Fibroblast of skin of right biceps (primary cell): Measurements from ENCODE around the gene SH3GL1.
"Not testable (repeated sequence)": the region's sequence is repeated elsewhere in the genome, so short reads cannot be mapped to it uniquely, and the experiment has no call there.

ENCODE experiments used
- DNase-seq: peaks from one replicate; pipeline ENCODE4 v3.0.0-alpha.2; 2013

Gene SH3GL1

DNA sequence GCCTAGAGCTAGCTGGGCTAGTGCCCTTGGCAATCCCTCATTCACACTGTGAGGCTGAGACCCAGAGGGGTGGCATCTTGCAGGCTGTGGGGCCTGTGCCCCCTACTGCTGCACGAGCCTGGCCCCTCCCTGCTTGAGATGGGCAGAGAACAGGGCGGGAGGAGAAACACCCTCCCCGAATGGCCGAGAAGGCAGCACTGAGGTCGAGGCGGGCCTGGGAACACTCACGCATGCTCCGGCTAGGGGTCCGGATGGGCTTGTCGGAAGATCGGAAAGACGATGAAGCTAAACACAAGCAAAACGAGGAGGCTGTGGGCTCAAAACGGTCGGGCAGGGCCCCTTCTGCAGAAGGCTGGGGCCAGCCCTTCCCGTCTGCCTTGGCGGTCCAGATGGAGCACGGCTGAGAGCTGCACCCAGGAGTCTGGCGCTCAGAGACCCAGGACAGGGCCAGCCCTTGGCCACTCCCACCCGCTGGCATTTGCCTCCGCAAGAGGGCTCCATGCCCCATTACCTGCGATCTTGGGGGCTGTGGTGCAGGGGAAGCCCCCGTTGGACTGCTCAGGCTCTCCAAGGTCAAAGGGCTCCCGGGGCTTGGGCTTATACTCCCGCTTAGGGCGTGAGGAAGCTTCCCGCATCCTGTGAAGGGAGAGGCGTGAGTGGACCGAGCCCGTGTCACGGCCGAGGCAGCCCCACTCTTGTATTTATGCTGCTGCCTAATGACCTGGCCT is 38.1 kb downstream of the SH3GL1 start:
- no peak for DNase-seq

DNA sequence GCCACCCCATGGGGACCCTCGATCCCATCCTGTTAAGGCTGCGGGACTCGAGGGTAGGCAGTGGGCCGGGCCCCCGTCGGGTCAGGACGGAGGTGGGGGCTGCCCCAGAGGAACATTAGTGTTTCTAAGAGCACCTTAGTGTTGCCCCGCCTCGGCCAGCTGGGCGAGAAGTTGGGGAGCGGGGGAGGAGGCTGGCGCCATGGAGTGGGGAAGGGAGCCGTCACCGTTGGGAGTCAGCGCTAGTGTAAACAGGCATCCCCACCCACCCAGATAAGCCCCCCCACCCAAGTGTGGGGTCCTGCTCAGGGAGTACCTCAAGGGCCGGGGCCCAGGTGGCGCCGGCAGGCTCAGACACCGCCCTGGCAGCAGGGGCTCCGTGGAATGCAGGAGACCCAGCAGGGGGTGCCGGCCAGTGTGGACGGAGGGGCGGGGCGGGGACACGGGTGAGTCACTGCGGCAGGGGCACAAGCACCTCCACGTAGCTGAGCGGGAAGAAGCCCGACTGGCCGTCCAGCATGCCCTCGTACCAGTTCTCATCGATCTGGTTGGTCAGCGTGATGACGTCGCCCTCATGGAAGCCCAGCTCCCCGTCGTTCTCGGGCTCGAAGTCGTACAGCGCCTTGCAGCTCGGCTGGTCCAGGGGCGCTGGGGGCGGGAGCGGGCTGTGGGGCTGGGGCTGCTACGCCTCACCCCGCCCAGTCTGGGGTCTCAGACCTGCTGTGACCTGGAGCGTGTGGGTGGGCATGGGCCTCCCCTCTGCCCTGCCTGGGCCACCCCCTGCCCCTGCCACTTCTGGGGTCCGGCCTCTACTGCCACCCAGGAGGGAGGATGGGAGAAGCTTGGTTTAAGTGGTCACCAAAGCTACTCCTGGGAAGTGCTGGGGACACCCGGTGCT is 38.9 kb downstream of the SH3GL1 start:
- no peak for DNase-seq

DNA sequence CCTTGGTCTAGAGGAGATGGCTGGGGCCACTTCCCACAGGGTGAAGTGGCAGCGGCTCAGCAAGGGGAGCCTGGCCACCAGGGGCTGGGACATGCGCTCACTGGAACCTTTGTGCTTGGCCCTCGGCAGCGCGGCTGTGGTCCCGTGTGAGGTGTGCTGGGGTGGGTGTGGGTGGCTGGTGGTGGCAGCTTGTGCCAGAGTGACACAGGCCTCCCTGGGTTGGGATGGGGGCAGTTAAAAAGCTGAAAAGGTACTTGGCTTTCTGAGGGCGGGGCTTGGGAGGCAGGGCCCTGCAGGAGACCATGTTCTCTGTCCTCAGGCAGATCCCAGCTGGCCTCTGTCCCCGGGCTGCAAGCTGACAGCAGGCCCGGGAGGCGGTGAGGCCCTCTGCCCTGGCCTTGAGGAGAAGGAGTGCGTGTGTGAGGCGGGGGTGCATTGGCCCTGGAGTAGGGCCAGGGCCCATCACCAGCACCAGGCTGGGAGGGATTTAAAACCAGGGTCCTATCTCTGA is 39.7 kb downstream of the SH3GL1 start:
- no peak for DNase-seq

DNA sequence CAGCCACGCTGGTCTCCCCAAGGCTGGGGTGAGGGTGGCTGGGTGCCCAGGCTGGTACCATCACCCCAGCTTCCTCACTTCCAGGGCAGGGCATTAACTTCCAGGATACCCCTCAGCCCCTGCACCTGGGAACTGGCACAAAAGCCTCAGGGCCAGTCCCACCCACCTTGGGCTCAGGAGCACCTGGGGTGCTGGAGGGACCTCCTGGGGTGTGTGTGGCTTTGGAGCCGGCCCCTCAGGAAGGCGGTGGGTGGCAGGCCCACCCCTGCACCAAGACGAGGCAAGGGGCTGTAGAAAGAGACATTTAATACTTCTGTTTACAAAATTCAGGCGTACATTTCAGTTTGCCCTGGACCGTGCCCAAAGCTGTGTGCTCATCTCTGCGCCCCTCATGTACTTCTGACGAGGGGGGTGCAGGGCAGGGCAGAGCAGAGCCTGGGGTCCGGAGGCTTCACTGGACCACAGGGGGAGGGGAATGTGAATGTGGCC is 40.2 kb downstream of the SH3GL1 start:
- no peak for DNase-seq

DNA sequence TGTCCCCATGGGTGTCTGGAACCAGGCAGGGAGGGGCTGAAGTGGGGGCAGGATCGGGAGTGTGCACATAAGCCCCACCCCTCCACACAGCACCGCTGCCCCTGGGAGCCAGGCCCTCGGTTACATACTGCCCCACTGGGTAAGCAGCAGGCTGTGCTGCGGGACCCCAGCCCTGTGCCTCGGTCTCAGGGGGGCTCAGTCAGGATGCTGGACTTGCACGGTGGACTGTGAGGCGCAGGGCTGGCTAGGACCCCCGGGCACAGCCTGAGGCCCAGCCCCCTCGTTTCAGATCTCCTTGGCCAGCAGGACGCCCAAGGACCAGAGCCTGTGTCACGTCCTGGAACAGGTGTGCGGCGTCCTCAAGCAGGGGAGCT is 40.7 kb downstream of the SH3GL1 start:
- no peak for DNase-seq

DNA sequence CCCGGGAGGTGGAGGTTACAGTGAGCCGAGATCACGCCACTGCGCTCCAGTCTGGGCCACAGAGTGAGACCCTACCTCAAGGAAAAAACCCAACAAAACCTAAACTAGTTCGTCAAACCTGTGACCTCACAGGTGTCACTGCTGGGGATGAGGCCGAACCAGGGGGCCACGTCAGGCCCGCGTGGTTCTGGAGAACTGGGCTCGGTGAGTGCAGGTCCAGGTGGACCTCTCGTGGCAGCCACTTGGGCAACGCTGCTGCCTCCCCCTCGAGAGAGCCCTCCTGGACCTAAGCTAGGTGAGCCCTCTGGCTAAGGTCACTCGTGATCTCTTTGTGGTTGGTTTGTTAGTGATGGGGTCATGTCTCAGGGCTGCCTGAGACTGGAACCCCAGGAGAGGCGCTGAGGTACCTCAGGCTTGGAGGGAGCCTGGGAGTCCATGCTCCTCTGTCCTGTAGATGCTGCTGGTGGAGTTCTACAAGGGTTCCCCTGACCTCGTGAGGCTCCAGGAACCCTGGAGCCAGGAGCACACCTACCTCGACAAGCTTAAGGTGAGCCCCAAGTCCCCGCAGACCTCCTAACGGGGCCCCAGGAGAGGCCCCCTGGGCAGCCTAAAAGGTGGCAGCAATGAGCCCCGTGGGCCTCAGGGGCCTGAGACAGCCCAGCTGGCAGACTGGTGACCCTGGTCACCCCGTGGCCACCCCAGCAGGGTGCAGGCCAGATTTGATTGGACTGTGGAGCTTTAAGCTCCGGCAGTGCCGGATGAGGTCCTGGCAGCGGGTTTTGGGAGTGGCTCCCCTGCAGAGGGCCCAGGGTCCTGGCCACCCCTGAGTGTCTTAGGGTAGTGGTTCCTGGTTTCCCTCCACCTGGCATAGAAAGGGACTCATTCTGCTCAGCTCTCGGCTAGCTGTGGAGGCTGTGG is 41.4 kb downstream of the SH3GL1 start:
- no peak for DNase-seq

DNA sequence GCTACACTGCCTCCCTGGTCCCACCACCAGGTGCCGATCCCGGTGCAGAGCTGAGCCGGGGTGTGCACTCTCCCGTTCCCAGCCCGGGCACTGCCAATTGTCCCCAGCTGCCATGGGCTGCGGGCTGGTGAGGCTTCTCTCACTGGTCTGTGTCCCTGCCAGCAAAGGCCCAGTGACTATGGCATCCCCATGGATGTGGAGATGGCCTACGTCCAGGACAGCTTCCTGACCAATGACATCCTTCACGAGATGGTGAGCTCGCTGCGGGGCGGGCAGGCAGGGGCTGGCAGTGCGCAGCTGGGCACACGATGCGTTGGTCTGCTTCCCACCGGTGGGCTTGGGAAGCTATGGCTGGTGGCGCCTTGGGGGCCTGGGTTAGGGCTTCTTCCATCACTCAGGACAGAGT is 42.4 kb downstream of the SH3GL1 start:
- no peak for DNase-seq

DNA sequence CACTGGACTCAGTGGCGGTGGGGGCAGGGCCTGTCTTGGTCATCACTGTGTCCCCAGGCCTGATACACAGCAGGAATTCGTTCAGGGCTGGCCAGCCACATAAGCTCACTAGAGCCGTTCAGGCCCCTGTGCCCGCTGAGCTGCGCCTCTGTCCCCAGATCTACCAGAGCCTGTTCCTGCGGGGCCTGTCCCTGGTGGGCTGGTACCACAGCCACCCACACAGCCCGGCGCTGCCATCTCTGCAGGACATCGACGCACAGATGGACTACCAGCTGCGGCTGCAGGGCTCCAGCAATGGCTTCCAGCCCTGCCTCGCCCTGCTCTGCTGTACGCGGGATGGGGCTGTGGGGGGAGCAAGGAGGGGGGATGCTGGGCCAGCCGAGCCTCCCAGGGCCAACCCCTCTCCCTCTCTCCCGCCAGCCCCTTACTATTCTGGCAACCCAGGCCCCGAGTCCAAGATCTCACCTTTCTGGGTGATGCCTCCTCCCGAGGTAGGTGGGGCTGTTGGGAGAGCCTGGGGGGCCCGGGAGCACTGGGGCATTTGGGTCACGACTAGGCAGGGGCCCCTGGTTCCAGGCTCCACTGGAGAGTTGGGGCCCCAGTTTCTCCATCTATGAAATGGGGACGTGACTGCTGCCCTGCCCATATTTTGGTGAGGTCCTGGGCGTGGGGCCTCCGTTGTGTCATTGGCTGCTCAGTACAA is 43.1 kb downstream of the SH3GL1 start:
- no peak for DNase-seq

DNA sequence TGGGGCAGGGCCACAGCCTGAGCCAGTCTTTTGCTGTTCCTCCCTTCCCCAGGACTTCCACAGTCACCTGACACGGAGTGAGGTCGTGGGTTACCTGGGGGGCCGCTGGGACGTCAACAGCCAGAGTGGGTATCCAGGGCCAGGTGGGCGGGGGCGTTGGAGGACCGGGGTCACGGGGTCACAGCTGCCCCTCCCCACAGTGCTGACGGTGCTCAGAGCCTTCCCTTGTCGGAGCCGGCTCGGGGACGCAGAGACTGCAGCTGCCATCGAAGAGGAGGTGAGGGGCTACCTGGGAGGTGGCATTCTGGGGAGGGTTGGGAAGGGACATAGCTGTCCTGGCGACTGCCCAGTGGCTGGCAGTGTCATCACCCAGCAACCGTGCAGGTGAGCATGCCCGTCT is 45.5 kb downstream of the SH3GL1 start:
- no peak for DNase-seq

DNA sequence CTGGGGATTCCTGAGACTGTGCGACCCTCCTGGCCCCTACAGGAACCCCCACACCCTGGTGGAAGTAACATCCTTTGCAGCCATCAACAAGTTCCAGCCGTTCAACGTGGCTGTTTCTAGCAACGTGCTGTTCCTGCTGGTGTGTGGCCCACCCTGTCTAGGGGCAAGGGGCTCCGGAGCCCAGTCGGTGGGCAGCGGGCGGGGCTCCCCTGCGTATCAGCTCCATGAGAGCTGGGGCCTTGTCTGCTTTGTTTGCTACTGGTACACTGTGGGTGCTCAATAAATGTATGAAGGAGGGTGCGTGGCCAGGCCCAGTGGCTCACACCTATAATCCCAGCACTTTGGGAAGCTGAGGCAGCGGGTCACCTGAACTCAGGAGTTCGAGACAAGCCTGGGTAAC is 46.1 kb downstream of the SH3GL1 start:
- no peak for DNase-seq

DNA sequence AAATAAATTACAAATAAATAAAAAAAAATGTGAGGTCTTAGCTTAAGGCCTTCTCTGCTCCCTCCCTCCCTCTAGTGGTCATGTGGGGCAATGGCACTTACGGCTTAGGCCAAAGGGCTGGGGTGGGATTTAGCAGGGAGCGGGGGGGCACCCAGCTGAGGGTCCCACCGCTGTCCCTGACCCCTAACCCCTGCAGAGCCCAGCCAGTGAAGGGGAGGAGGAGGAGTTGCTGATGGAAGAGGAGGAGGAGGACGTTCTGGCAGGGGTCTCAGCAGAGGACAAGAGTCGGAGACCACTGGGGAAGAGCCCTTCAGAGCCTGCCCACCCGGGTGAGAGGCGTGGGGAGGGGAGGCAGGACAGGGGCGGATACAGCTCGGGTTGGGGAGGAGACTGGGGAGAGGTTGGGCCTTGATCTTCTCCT is 47.6 kb downstream of the SH3GL1 start:
- peak; percentile 57 for DNase-seq

DNA sequence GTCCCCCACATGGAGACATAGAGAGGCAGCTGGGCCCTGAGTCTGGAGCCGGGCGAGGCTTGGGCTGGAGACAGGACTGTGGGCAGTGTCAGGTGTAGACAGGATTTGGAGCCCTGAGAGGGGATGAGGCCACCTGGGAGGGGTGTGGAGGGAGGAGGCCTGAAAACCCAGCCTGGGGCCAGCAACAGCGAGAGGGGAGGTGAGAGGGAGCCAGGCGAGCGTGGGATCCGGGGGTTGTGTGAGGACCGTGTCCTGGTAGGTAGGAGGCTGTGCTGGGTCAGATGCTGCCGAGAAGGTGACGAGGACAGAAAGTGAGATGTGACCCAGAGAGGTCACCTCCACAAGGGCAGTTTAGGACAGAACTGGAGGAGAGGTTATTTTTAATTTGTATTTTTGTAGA is 49.6 kb downstream of the SH3GL1 start:
- DNase-seq: no peak

DNA sequence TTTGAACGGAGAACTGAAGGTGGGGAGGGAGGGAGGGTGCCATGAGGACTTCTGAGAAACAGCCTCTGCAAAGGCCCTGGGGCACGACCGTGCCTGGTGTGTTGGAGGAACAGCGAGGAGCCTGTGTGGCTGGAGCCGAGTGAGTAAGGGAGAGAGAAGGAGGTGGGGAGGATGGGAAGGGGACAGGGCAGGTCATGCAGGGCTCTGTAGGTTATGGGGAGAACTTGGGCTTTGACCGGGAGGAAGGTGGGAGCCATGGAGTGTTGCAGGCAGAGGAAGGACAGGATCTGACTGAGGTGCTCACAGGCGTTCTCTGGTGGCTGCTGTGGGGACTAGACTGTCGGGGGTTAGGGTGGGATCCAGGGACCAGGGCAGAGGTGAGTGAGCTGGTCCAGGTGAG is 50.2 kb downstream of the SH3GL1 start:
- DNase-seq: no peak

DNA sequence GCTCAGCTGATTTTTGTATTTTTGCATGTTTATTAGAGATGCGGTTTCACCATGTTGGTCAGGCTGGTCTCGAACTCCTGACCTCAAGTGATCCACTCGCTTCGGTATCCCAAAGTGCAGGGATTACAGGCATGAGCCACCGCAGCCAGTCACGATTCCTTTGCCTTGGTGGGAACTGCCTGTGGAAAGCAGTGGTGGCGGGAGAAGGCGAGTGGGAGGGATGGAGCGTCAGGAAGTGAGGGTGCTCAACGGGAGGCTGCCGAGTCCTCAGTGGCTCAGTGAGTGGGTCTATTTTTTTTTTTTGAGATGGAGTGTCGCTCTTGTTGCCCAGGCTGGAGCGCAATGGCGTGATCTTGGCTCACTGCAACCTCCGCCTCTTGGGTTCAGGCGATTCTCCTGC is 51.1 kb downstream of the SH3GL1 start:
- not testable (repeated sequence) for DNase-seq

DNA sequence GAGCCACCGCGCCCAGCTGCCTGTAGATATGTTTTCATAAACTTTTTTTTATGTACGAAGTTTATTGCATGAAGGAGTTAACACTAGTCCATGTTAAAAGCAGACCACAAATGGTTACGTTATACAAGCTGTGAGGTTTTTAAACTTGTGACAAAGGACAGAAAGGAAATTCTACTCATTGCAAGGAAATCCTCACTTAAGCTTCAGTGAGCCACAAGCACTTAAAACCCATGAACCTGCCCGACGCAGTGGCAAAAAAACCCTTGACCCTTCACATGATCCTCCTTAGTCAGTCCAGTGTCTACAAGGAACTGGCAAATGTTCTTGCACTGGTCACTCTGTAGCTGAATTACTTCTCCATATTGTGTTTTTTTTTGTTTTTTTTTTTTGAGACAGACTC is 52.8 kb downstream of the SH3GL1 start:
- no peak for DNase-seq

DNA sequence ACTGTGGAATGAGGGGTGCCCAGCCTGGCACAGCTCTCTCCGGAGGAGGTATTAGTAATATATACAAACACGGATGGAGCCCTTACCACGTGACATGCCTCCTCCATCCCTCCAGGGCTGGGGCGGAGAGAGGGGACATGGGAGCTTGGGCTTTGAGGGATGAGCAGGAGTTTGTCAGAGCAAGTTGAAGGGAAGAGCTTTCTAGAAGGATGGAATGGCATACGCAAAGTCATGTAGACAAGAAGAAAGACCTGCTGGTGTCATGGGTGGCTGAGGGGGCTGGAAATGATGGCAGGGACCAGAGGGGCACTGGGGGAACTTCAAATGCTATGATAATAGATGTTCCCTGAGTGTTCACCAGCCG is 54.3 kb downstream of the SH3GL1 start:
- DNase-seq: no peak

DNA sequence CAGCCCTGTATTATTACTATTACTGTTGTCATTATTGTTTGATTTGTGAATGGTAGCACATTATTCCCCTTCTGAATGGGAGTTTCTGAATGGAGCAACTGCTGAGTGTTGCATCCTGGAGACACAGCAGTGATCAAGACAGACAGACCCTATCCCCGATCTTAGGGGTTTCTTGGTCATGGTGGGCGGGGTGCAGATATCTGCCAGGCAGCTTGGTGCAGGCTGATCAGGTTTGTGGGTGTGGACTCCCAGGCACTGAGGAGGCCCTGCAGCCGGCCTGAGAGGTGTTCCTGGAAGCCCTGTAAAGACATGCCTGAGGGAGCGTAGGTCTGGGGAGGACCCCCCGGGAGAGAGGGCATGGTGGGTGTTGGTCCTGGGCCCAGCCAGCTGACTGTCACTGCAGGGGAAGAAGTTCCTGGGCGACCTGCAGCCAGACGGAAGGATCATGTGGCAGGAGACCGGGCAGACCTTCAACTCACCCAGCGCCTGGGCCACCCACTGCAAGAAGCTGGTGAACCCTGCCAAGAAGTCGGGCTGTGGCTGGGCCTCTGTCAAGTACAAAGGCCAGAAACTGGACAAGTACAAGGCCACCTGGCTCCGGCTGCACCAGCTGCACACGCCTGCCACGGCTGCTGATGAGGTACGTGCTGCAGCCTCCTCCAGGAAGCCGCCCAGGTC is 54.9 kb downstream of the SH3GL1 start:
- no peak for DNase-seq

DNA sequence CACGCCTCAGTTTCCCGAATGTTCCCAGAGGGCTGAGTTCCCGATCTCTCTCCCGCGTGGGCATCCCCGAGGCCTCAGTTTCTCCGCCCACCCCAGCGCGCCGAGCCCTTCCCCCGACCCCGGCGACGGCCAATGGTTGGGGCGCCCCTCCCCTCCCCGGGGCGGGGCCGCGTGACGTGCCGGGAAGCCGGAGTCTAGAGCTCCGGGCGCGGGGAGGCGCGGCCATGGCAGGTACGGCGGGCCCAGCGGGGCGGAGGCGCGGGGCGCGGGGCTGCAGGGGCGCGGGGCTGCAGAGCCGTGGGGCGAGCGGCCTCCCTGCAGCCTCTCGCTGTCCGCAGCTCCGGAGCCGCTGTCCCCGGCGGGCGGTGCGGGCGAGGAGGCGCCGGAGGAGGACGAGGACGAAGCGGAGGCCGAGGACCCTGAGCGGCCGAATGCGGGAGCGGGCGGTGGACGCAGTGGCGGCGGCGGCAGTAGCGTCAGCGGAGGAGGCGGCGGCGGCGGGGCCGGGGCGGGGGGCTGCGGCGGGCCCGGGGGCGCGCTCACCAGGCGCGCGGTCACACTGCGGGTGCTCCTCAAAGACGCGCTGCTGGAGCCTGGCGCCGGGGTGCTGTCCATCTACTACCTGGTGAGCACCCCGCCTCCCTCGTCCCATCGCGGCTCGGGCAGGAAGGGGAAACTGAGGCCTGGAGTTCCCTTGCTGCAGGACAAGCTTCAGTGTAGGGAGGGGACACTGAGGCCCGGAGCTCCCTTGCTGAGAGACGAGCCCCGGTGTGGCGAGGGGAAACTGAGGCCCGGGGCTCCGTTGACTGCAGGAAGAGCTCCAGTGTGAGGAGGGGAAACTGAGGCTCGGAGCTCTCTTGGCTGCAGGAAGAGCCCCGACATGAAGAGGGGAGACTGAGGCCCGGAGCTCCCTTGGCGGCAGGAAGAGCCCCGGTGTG is 56.7 kb downstream of the SH3GL1 start, which contains the start of gene MPND:
TSS of gene MPND (plus strand) at position 193 of the 938 bp plus-strand sequence. CDS start at position 225, 32 bp downstream.
- peak; percentile 82 for DNase-seq

DNA sequence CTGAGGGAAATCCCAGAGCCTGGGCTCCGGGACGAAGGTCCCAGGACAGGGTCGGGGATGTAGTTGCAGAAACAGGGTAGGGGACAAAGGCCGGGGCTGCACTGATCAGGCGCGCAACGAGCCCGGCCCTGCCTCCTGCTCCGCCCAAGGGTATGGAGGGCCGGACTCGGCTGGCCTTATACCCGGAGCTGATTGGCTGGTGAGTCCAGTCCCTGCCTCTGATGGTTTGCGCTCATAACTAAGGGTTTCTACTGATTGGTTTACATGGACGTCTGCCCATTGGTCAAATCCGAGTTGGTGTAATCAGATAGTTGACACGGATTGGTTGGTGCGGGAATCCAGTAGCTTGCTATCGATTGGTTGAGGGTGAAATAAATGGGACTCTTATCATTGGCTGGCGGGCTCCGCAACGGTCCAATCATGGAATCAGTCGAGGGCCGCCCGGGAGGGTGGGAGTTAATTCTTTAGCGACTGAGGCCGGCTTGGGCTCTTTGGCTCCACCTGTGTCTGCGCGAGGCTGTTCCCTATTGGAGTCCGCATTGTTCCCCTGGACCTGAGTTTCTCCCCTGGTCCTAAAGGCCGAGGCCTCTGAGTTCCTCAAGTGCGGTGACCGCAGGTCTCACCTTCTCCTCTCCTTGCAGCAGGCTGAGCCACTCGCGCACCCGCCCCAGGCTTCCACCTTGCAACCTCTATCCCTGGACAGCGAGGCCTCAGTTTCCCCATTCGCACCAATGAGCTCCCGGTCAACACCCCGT is 57.6 kb downstream of the SH3GL1 start:
- peak; percentile 100 for DNase-seq

DNA sequence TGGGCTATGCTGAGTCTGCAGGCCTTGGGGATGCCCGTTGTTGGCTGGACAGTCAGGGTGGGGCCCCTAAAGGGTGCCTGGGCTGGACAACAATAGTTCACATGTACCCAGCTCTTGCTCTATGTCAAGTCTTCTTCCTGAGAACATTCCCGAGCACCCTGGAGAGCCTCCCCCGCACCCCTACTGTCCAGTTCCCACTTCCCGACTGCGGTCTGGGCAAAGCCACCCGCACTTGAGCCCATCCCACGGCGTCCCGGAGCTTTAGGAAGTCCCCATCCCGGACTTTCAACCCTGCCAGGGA is 58.1 kb downstream of the SH3GL1 start:
- no peak for DNase-seq
